Right cardiac atrium (tissue), 5 donors: ENCODE measurements around the gene PDE4B. TPM values are rescaled to one million over a fixed set of nuclear protein-coding genes. Genes with fewer than 3 reads are reported as not detected.

Experiments
- ATAC-seq, 2 donors: fragments of 200-7000 bp; cut with Tn5 transposase; one replicate each; pipeline versions ENCODE4 v1.8.0 to v1.9.1; 2020; ENCODE audit warnings: moderate library complexity in 2 of 2, mild to moderate bottlenecking in 1 of 2
- DNase-seq, 3 donors: peaks; one replicate each; pipeline ENCODE4 v3.0.0-alpha.2; 2020
- H3K27ac ChIP-seq: one replicate; pipeline ENCODE4 v1.5.1; 2013; ENCODE audit warnings: mild to moderate bottlenecking, low read length, control low read depth, moderate library complexity
- H3K27me3 ChIP-seq: one replicate; pipeline ENCODE4 v1.6.1; 2013; ENCODE audit not compliant: control insufficient read depth, insufficient read depth
- H3K4me1 ChIP-seq: one replicate; pipeline ENCODE4 v1.6.1; 2013; ENCODE audit warnings: low read length; ENCODE audit not compliant: control insufficient read depth, insufficient read depth
- H3K4me3 ChIP-seq: one replicate; pipeline ENCODE4 v1.5.1; 2013; ENCODE audit warnings: low read length, control low read depth
- H3K9me3 ChIP-seq: one replicate; pipeline ENCODE4 v1.6.1; 2013; ENCODE audit warnings: low read length; ENCODE audit not compliant: control insufficient read depth
- WGBS: extraction: QIAGEN DNeasy Blood & Tissue Kit; methylation state at CpG from one replicate; pipeline ENCODE4 v1.1.7; 2013; 5-methylcytosine and 5-hydroxymethylcytosine counted together
- intact Hi-C, 4 donors: fragments of 100-400 bp; cut with DNase I; formaldehyde crosslinking; loops; one replicate each; pipeline versions ENCODE4 v1.11.0 to v1.14.0; 2022 to 2023
- polyA plus RNA-seq: library from polyadenylated mRNA; stranded (reverse); fragments of 200-250 nt; gene quantifications from one replicate; pipeline ENCODE4 v1.2.3, GENCODE V29; 2013
- total RNA-seq, 4 donors: library from RNA; stranded (reverse); fragmentation: NEBNext Ultra II Directional; extraction: Animal tissue kit (Norgen Biotek cat#: 25700); gene quantifications; one replicate each; pipeline ENCODE4 v1.2.1, GENCODE V29; 2021
- donor health status: healthy with polysubstance abuse.
- donor health status: DM: no; HTN: yes; CAD: no.
- donor health status: DM: no; HTN: no; CAD: no.
- donor health status: DM: no; HTN: yes; CAD: no; lungs with severe emphysema.
- donor health status: DM: yes; HTN: yes; CAD: no.

PDE4B gene
- total and polyA plus RNA-seq, 5 donors: 8.2 to 37.5 (median 26.0) TPM

DNA sequence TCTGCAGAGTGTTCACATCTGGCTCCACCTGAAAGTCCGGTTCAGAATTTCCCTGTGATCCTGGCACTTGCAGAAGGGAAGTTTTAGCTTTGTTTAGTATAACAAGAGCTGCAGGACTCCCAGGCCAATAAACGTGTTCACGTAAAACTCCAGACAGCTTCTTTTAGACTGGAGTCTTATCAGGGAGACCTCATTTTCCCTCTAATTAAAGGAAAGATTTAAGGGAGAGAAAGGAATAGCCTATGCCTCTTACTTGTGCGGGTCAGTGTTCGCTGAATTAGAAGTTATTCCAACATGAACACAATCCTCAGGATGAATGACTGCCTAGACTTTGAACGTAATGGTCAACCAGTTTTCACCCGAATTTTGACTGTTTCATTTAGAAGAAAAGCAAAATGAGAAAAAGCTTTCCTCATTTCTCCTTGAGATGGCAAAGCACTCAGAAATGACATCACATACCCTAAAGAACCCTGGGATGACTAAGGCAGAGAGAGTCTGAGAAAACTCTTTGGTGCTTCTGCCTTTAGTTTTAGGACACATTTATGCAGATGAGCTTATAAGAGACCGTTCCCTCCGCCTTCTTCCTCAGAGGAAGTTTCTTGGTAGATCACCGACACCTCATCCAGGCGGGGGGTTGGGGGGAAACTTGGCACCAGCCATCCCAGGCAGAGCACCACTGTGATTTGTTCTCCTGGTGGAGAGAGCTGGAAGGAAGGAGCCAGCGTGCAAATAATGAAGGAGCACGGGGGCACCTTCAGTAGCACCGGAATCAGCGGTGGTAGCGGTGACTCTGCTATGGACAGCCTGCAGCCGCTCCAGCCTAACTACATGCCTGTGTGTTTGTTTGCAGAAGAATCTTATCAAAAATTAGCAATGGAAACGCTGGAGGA, 539.2 kb downstream of the PDE4B start:
- peak; percentile 77 to 89 (median 87) for DNase-seq
- Histone ChIP-seq H3K27me3 (no peaks in the 10 kb centered on the region), H3K4me1 (peaks cover 6% of the 10 kb centered on the region), H3K27ac (peak overlapping the region; percentile 55), H3K4me3 (peak overlapping the region; percentile 85), H3K9me3 (no peaks in the 10 kb centered on the region)
- 1% methylated on average over 18 of the region's 18 CpGs for WGBS
- intact Hi-C loops: loop anchor here (5.0 to 10.0 kb wide), 4 partner anchors 60 to 113 kb away; no protein-coding TSS in a partner anchor
- ATAC-seq: peak; percentile 69 to 71

DNA sequence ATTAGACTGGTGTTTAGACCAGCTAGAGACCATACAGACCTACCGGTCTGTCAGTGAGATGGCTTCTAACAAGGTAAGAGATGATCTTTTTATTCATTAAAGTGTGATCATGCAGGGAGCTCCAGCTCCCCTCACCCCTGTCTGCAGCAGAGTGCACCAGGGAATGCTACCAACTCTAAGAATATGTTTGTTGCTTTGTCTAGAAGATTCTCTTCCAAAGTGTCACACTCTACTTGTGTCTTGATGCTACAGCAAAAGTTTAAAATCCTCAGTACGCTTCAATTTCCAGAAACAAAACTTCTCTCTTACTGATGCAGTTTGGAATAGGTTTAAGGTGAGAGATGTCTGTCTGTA, 539.8 kb downstream of the PDE4B start:
- peak; percentile 3 to 5 for ATAC-seq
- H3K9me3 ChIP-seq: no peaks in the 10 kb centered on the region
- no peaks in the 10 kb centered on the region for H3K27me3 ChIP-seq
- H3K27ac ChIP-seq: peak overlapping the region; percentile 55
- H3K4me3 ChIP-seq: peak overlapping the region; percentile 85
- H3K4me1 ChIP-seq: peaks cover 12% of the 10 kb centered on the region
- DNase-seq: no peak
- 2% methylated on average over 2 of the region's 2 CpGs for WGBS
- intact Hi-C loops: loop anchor here (5.0 to 10.0 kb wide), 4 partner anchors 60 to 112 kb away; no protein-coding TSS in a partner anchor

DNA sequence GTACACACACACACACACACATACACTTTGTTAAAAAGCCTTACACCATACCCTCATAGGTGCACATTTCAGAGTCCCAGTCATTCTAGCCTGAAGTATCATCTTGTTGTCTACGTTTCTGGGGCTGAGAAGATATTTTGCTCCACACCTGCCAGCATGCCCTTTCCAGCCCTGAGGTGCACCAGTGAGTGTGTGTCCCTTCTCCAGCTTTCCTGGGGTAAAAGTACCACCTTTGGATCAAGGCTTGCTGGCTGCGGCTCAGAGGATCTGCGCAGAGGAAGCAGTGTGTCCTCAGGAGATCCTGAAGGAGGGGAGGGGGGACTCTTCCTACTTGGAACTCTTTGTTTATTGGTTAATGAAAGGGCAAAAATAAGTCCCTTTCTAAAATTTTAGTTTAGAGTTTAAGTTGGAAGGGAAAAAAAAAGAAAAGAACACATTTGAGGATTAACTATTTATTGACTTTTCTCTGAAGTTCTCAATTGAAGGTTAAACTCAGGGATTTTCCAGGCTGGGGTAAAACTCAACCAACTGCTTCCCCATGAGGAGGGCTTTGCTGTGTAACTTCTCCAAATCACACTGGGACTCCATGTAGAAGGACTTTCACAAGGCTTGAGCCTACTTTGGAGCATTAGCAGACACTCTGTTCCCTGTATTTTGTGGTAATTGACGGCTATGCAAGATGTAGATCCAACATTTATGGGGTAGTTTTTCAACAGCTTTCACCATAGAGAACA, 540.9 kb downstream of the PDE4B start:
- Histone ChIP-seq H3K27me3 (no peaks in the 10 kb centered on the region), H3K4me3 (peak overlapping the region; percentile 85), H3K27ac (peak overlapping the region; percentile 99), H3K4me1 (peaks cover 12% of the 10 kb centered on the region), H3K9me3 (no peaks in the 10 kb centered on the region)
- intact Hi-C loops: loop anchor here (5.0 to 10.0 kb wide), 4 partner anchors 61 to 111 kb away; no protein-coding TSS in a partner anchor
- DNase-seq (peak; percentile 53 to 80 (median 79)), ATAC-seq (peak; percentile 45 to 48)
- WGBS: 6% methylated on average over 4 of the region's 4 CpGs

DNA sequence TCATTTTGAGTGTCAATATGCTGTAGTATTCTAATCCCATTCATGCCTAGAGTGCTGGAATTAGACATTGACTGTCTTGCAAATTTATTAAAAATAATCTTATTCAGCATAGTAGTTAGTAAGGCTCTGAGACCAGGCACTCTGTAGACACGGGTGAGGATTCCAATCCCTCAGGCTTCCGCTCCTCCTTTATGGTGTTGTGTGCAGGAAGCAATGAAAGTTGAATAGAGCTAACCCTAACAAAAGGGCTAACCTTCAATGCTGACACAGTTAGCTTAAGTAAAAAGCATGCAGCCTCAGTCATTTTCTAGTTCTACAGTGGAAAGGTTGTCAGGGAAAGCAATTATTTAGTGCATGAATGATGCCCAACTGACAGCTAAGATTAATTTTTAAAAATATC, 541.6 kb downstream of the PDE4B start:
- no peak for DNase-seq
- Histone ChIP-seq H3K27me3 (no peaks in the 10 kb centered on the region), H3K4me3 (peak overlapping the region; percentile 85), H3K4me1 (peaks cover 12% of the 10 kb centered on the region), H3K27ac (peak overlapping the region; percentile 73), H3K9me3 (no peaks in the 10 kb centered on the region)
- no peak for ATAC-seq
- intact Hi-C loops: loop anchor here (5.0 to 10.0 kb wide), 4 partner anchors 62 to 110 kb away; no protein-coding TSS in a partner anchor
- WGBS: 19% methylated on average over 2 of the region's 2 CpGs

DNA sequence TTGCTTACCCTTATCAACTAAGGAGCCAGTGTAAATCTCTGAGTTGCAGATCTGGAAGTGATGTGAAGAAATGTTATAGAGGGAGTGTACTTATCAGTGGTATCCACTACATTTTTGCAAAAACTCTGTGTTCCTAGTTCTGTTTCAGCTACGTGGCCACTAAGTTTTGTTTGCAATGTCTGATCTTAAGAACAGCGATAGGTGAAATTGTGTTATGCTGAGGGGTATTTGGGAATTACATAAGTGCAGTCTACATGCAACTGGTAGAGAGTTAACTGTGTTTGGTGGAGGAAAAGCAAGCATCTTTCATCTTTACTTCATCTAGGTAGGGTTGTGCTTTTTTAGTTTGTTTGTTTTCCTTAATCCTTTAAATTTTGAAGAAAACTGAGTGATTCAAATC, 542.4 kb downstream of the PDE4B start:
- ATAC-seq: no peak
- WGBS: 23% methylated on average over 2 of the region's 2 CpGs
- no peak for DNase-seq
- H3K4me3 ChIP-seq: peak overlapping the region; percentile 85
- no peaks in the 10 kb centered on the region for H3K9me3 ChIP-seq
- peak overlapping the region; percentile 85 for H3K27ac ChIP-seq
- H3K4me1 ChIP-seq: peaks cover 14% of the 10 kb centered on the region
- H3K27me3 ChIP-seq: no peaks in the 10 kb centered on the region
- intact Hi-C loops: loop anchor here in 3 of 4 donors (10.0 kb wide), 2 partner anchors 70 to 110 kb away; no protein-coding TSS in a partner anchor

DNA sequence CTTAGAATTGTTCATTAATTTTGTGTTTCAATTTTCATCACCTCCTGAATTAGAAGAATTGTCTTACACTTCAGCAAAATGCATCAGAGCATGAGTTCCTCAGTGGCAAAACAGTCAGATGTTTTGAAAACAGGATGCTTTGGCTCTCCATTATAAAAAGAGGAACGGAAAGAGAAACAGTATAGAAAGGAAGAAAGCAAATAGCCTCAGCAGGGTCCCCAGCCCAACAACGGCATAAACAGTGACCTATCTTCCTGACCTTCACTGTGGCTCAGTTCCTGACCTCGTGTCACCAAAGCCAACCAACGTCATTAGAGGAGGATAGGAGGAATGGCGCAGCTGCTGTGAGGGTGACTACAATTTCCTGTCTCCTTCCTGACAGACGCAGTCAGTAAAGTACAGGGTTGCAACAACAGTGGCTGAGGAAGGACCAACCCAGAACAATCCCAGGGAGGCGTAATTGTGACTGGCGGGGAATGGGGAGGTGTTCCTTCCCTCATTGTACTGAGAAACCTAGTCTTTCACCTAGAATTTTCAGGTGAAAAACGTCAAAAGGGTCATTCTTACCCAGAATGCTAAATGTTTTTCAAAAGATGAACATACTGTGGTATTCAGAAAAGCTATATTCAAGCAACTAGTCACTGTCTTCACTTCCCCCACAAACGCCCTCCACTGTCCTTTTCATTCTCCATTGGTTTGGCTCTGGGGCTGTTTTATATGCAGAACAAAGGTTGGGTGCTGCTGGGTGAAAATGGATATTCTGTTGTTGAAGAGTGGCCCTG, 543.4 kb downstream of the PDE4B start:
- no peaks in the 10 kb centered on the region for H3K9me3 ChIP-seq
- peak; percentile 79 to 85 (median 82) for DNase-seq
- no peaks in the 10 kb centered on the region for H3K27me3 ChIP-seq
- peak overlapping the region; percentile 85 for H3K4me3 ChIP-seq
- ATAC-seq: peak; percentile 87 to 92
- H3K27ac ChIP-seq: peak overlapping the region; percentile 98
- whole genome bisulfite sequencing: 13% methylated on average over 10 of the region's 10 CpGs
- intact Hi-C loops: loop anchor here in 3 of 4 donors (10.0 kb wide), 2 partner anchors 71 to 109 kb away; no protein-coding TSS in a partner anchor
- H3K4me1 ChIP-seq: peaks cover 11% of the 10 kb centered on the region

DNA sequence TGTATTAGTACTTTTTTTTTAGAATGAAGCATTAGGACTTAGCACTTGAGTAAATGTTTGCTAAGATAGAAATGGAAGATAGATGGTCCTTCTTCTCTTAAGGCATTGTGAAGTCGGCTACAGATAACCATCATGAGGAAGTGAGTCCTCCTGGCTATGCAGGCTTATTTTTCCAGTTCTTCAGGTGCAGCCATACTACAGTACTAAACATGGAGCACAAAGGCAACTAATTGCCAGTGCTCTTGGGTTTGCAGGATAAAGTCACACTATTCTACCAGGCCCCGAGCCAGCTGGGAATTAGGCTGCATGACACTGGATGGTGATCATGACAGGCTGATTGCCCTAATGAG, 543.9 kb downstream of the PDE4B start:
- ATAC-seq (no peak), DNase-seq (no peak)
- Histone ChIP-seq H3K27me3 (no peaks in the 10 kb centered on the region), H3K9me3 (no peaks in the 10 kb centered on the region), H3K4me3 (peak overlapping the region; percentile 85), H3K4me1 (peaks cover 11% of the 10 kb centered on the region), H3K27ac (peak overlapping the region; percentile 98)
- WGBS: 68% methylated on average over 2 of the region's 2 CpGs
- intact Hi-C loops: loop anchor here in 3 of 4 donors (10.0 kb wide), 2 partner anchors 72 to 108 kb away; no protein-coding TSS in a partner anchor

DNA sequence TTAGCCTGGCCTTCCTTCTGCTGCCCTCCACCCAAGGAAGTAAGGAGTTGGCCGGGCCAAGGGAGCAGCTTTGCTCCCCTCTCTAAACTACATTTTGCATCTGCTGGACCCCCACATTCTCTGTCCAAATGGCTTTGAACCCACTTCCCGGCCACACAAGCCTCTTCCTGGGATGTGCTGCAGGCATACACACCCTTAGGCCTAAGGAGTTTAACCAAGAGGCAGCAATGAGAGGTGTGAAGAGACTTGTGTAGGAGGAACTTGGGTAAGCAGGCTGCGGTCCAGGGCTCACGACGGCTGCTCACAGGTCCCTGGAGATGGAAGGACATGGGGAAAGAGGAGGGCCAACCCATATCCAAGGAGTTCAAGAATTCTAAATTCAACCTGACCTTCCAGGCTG, 544.6 kb downstream of the PDE4B start:
- H3K27me3 ChIP-seq: no peaks in the 10 kb centered on the region
- H3K27ac ChIP-seq: peak overlapping the region; percentile 84
- peaks cover 11% of the 10 kb centered on the region for H3K4me1 ChIP-seq
- no peak for ATAC-seq
- 66% methylated on average over 5 of the region's 5 CpGs for WGBS
- DNase-seq: peak in 1 of 3 donors; percentile 57
- intact Hi-C loops: loop anchor here in 3 of 4 donors (10.0 kb wide), 2 partner anchors 72 to 108 kb away; no protein-coding TSS in a partner anchor
- no peaks in the 10 kb centered on the region for H3K9me3 ChIP-seq
- H3K4me3 ChIP-seq: no peak overlapping the region

DNA sequence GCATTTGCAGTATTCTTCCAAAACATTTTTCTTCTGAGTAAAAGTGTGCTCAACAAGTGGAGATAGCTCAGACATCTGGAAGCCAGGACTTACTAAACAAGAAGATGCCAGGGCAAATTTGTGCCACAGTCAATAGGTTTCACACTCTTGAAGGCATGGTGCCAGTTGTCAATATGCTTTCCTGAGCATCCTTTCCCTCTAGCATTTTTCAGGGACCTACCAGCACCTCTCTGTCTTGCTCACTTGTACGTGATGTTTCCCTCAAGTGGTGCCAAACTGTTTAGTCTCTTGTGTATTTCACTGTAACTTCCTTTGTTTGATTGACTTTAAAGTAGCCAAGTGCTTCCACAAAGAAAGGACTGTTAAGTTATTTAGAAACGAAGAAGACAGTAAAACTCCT, 547.2 kb downstream of the PDE4B start:
- H3K9me3 ChIP-seq: no peaks in the 10 kb centered on the region
- no peak overlapping the region for H3K4me3 ChIP-seq
- no peaks in the 10 kb centered on the region for H3K27me3 ChIP-seq
- H3K27ac ChIP-seq: peak overlapping the region; percentile 88
- intact Hi-C loops: loop anchor here in 3 of 4 donors (10.0 kb wide), 2 partner anchors 75 to 105 kb away; no protein-coding TSS in a partner anchor
- ATAC-seq (peak in 1 of 2 donors; percentile 12), DNase-seq (no peak)
- H3K4me1 ChIP-seq: peaks cover 14% of the 10 kb centered on the region
- WGBS: 4% methylated on average over 2 of the region's 2 CpGs

DNA sequence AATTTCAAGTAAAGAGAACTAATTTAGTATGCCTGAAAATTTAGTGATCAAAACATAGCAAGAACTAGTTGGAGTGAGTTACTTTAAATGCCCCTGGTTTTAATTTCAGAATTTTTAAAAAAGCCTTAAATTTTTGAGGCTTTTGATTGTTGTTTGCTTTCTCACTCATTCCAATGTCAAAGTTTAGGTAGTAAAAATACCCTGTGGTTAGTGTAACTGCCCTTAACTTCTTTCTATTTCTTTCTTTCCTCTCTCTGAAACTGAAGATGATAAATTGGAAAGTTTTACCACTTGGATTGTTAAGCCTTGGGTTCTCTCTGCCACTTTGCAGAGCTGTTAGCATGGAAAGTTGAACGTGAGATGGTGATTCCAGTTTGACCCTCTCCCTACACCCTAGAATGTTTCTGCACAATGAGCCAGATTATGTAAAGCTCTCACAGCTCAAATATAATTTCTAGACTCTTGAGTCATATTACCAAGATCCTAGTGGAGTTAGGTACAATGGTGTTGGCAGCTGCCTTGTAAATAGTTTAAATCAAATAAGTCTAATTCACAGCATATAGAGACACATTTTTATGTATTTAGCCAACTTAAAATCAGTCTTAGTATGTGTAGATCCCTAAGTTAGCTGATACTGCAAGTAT, 548.9 kb downstream of the PDE4B start:
- no peak for ATAC-seq

More for the DNA sequence above, 548.9 kb downstream of the PDE4B start:
- Histone ChIP-seq H3K4me3 (no peak overlapping the region), H3K27me3 (no peaks in the 10 kb centered on the region), H3K27ac (no peak overlapping the region), H3K9me3 (no peaks in the 10 kb centered on the region), H3K4me1 (peaks cover 15% of the 10 kb centered on the region)
- intact Hi-C loops: no loop called here
- WGBS: 54% methylated on average over 1 of the region's 1 CpG
- DNase-seq: no peak
